ENCODE data around the gene FUS. TPM values are rescaled to one million over a fixed set of nuclear protein-coding genes. Genes with fewer than 3 reads are reported as not detected.
A peak's percentile ranks its signal among the peaks of the same experiment; 100 is the strongest.

Gene FUS
- total RNA-seq = 100 to 1,000 TPM in 3 of 4 donors, 10 to 100 TPM in 1; 91.8 to 125 (median 109) TPM

DNA sequence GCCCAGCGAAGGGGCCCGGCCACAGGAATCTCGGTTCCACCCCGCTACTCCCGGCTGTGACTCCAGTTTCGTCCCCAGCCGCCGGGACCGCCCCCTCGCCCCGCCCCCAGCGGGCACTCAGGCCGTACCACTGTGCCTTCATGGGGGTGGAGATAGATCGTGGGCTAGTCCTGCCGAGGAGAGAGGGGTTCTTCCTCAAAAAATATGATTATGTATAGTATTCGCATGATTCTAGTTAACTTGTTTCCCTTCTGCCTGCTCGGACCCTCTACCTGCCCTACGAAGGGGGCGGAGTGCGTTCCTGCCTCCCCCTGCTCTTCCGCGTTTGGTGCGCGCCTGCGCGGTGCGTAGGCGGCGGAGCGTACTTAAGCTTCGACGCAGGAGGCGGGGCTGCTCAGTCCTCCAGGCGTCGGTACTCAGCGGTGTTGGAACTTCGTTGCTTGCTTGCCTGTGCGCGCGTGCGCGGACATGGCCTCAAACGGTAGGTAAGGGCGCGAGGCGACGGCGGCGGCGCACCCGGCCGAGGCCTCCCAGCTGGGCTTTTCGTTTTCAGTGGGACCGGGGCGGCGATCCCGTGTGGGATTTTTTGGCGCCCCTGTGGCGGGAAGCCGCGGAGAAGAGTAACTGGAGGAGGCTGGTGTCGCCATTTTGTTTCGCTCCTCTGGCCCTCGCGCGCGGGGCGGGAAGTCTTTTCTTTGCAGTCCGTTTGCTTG lies at the start of gene FUS:
Gene FUS (plus strand): TSS at position 393 of the 713 bp plus-strand sequence. CDS start 76 bp downstream, at position 469.
- H3K27me3 ChIP-seq = no peaks in the 10 kb centered on the region
- H3K4me1 ChIP-seq = peaks cover 0 to 48% (median 24%) of the 10 kb centered on the region in 4 donors
- peaks cover 0 to 26% (median 12%) of the 10 kb centered on the region in 3 donors for H3K36me3 ChIP-seq
- no peaks in the 10 kb centered on the region for H3K9me3 ChIP-seq
- H3K4me3 ChIP-seq = peak within 1 kb of the TSS; percentile 78 to 97 (median 84)
- 0 to 1% methylated on average over 39 to 65 of the region's 69 CpGs for WGBS, 2 donors
- TF ChIP-seq, protein P1, sequence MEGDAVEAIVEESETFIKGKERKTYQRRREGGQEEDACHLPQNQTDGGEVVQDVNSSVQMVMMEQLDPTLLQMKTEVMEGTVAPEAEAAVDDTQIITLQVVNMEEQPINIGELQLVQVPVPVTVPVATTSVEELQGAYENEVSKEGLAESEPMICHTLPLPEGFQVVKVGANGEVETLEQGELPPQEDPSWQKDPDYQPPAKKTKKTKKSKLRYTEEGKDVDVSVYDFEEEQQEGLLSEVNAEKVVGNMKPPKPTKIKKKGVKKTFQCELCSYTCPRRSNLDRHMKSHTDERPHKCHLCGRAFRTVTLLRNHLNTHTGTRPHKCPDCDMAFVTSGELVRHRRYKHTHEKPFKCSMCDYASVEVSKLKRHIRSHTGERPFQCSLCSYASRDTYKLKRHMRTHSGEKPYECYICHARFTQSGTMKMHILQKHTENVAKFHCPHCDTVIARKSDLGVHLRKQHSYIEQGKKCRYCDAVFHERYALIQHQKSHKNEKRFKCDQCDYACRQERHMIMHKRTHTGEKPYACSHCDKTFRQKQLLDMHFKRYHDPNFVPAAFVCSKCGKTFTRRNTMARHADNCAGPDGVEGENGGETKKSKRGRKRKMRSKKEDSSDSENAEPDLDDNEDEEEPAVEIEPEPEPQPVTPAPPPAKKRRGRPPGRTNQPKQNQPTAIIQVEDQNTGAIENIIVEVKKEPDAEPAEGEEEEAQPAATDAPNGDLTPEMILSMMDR (IDR thresholded peaks at IDR 0.05) = peak in 2 of 5 experiments; percentile 47 to 55
- TF ChIP-seq EP300 (IDR thresholded peaks at IDR 0.05) = peak; percentile 82 to 100
- TF ChIP-seq POLR2A (IDR thresholded peaks at IDR 0.05) = peak; percentile 95 to 96
- peak within 1 kb of the TSS; percentile 90 to 98 (median 96) for H3K27ac ChIP-seq
- peak; percentile 86 to 91 for DNase-seq (ENCODE audit: low spot score in 2 of 2)

DNA sequence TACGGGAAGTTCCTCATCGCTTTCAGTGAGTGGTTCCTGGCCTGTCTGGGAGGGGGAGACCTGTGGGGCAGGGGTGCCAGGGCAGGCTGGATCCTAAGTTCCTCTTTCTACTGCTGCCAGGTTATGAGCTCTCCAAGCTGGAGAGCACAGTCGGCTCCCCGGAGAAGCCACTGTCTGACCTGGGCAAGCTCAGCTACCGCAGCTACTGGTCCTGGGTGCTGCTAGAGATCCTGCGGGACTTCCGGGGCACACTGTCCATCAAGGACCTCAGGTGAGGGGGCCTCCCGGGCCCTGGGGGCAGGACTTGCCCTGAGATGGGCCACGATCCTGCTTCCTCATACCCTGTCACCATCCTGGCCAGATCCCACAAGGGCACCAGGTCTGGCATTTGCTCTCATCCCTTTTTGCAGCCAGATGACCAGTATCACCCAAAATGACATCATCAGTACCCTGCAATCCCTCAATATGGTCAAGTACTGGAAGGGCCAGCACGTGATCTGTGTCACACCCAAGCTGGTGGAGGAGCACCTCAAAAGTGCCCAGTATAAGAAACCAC lies 49.5 kb upstream of the FUS start:
- no peak for TF ChIP-seq POLR2A (IDR thresholded peaks at IDR 0.05)
- TF ChIP-seq, protein P1 (IDR thresholded peaks at IDR 0.05) = no peak
- TF ChIP-seq EP300 (IDR thresholded peaks at IDR 0.05) = no peak
- WGBS, 2 donors = 64 to 94% methylated on average over 7 to 8 of the region's 10 CpGs
- H3K4me1 ChIP-seq = peaks cover 0 to 41% (median 2%) of the 10 kb centered on the region in 4 donors
- H3K36me3 ChIP-seq = peaks cover 0 to 80% (median 4%) of the 10 kb centered on the region in 3 donors
- peak overlapping the region in 1 of 4 donors; percentile 4 for H3K4me3 ChIP-seq
- no peak for DNase-seq (ENCODE audit: low spot score in 2 of 2)
- H3K27me3 ChIP-seq = peaks cover 0 to 4% of the 10 kb centered on the region in 2 donors
- peak overlapping the region; percentile 1 to 85 (median 80) for H3K27ac ChIP-seq
- H3K9me3 ChIP-seq = no peaks in the 10 kb centered on the region

DNA sequence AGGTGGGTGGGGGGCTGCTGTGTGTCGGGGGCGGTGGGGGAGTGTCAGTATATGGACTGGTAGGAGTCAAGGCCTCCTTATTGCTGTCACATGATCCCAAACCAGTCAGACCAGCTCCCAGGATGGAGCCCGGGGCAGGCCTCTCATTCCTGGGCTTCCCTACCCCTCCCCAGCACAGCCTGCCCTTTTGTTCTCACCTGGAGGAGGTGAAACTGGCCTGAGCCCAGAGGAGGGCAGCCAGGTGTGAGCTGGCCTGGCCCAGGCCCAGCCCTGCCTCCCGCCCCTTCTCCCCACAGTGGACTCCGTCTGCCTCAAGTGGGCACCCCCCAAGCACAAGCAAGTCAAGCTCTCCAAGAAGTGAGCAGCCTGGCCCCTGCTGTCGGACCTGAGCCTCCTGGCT lies 49.0 kb upstream of the FUS start:
- no peak for DNase-seq (ENCODE audit: low spot score in 2 of 2)
- Histone ChIP-seq H3K4me1 (peaks cover 0 to 43% (median 2%) of the 10 kb centered on the region in 4 donors), H3K9me3 (no peaks in the 10 kb centered on the region), H3K4me3 (no peak overlapping the region), H3K27me3 (peaks cover 0 to 9% of the 10 kb centered on the region in 2 donors), H3K36me3 (peaks cover 0 to 75% (median 4%) of the 10 kb centered on the region in 3 donors), H3K27ac (peak overlapping the region in 3 of 4 donors; percentile 47 to 85 (median 84))
- TF ChIP-seq POLR2A (IDR thresholded peaks at IDR 0.05) (no peak), EP300 (IDR thresholded peaks at IDR 0.05) (no peak)
- TF ChIP-seq, protein P1 (IDR thresholded peaks at IDR 0.05) = no peak
- 72 to 76% methylated on average over 5 to 6 of the region's 6 CpGs for WGBS, 2 donors

DNA sequence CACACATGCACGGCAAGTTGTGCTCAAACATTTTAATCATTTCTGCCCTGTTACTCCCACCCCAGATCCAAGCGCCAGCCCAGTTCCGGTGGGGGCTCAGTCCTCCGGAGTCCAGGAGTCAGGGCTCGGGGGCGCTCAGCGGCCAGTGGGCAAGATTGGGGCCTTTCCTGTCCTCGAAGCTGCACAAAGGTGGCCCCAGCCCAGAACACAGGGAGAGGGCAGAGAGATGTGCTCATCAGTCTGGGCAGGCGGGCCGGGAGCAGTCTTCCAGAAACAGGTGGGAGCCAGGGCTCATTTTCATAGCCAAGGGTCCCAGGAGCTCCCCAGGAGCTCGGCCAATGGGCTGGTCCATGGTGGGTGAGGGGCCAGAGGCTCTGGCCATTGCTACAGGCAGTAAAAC lies 48.5 kb upstream of the FUS start:
- H3K9me3 ChIP-seq = no peaks in the 10 kb centered on the region
- peaks cover 0 to 43% (median 2%) of the 10 kb centered on the region in 4 donors for H3K4me1 ChIP-seq
- no peak for DNase-seq (ENCODE audit: low spot score in 2 of 2)
- peak overlapping the region in 2 of 4 donors; percentile 47 to 85 for H3K27ac ChIP-seq
- peaks cover 0 to 14% of the 10 kb centered on the region in 2 donors for H3K27me3 ChIP-seq
- H3K36me3 ChIP-seq = peaks cover 0 to 70% (median 4%) of the 10 kb centered on the region in 3 donors
- WGBS, 2 donors = 89 to 95% methylated on average over 10 to 11 of the region's 11 CpGs
- TF ChIP-seq, protein P1 (IDR thresholded peaks at IDR 0.05) = no peak
- TF ChIP-seq POLR2A (IDR thresholded peaks at IDR 0.05) (no peak), EP300 (IDR thresholded peaks at IDR 0.05) (no peak)
- H3K4me3 ChIP-seq = no peak overlapping the region

DNA sequence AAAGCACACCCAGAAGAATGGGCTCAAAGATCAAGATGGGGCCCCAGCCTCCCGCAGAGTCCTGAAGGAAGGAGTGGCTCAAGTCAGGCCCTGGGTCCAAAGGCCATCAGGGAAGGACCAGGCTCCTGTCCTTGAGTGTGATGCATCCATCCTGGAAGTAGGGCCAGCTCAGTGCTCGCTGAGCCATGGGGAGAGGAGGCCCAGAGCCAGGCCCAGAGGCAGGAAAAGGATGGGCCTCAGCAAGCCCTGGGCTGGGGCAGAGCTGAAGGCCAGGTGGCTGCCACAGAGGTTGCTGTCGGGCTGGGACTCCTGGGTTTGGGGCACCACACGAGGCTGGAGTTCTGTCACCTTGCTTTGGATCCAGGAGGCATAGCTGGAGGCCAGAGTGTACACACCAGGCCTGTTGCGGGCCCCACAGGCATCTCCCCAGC lies 48.1 kb upstream of the FUS start:
- WGBS, 2 donors = 79 to 83% methylated on average over 3 to 5 of the region's 5 CpGs
- no peak for DNase-seq (ENCODE audit: low spot score in 2 of 2)
- Histone ChIP-seq H3K9me3 (no peaks in the 10 kb centered on the region), H3K36me3 (peaks cover 0 to 66% (median 4%) of the 10 kb centered on the region in 3 donors), H3K4me3 (no peak overlapping the region), H3K27me3 (peaks cover 0 to 18% of the 10 kb centered on the region in 2 donors), H3K27ac (peak overlapping the region in 2 of 4 donors; percentile 47 to 85), H3K4me1 (peaks cover 0 to 43% (median 2%) of the 10 kb centered on the region in 4 donors)
- TF ChIP-seq POLR2A (IDR thresholded peaks at IDR 0.05) (no peak), EP300 (IDR thresholded peaks at IDR 0.05) (no peak)
- TF ChIP-seq, protein P1 (IDR thresholded peaks at IDR 0.05) = no peak

All from tibial nerve (tissue), 4 donors.